Thyroid gland (tissue), 4 donors: ENCODE results near the gene RFTN2. TPM values are rescaled to one million over a fixed set of nuclear protein-coding genes. Genes with fewer than 3 reads are reported as not detected.
"Not testable (repeated sequence)": the region's sequence is repeated elsewhere in the genome, so short reads cannot be mapped to it uniquely, and the experiment has no call there.

Experiments
- DNase-seq, 2 donors: peaks; one replicate each; pipeline ENCODE4 v3.0.0-alpha.2; 2019
- H3K27ac ChIP-seq, 3 donors: fragments of 200-600 bp; sonication (generic); 1 replicate in 2 of 3; 2 replicates in 1 of 3; pipeline ENCODE4 v1.5.1; 2016 to 2019; ENCODE audit warnings: mild to moderate bottlenecking in 1 of 3, moderate library complexity in 1 of 3
- H3K27me3 ChIP-seq: fragments of 200-600 bp; sonication (generic); one replicate; pipeline ENCODE4 v1.5.1; 2019
- H3K36me3 ChIP-seq, 2 donors: fragments of 200-600 bp; sonication (generic); one replicate each; pipeline ENCODE4 v1.5.1; 2016 to 2019
- H3K4me1 ChIP-seq, 2 donors: fragments of 200-600 bp; sonication (generic); one replicate each; pipeline ENCODE4 v1.5.1; 2017 to 2019
- H3K4me3 ChIP-seq, 3 donors: fragments of 200-600 bp; sonication (generic); replicated peaks in 1 of 3; 1 replicate in 2 of 3; 2 replicates in 1 of 3; pipeline ENCODE4 v1.5.1; 2016; ENCODE audit warnings: mild to moderate bottlenecking in 1 of 3
- H3K9me3 ChIP-seq: fragments of 200-600 bp; sonication (generic); one replicate; pipeline ENCODE4 v1.5.1; 2017
- POLR2A ChIP-seq, 2 donors: fragments of 450-650 bp; IDR thresholded peaks; one replicate each; pipeline ENCODE4 v1.6.1; 2017; ENCODE audit warnings: antibody characterized with exemption in 2 of 2, mild to moderate bottlenecking in 2 of 2, moderate library complexity in 1 of 2
- WGBS, 2 donors: methylation state at CpG; one replicate each; pipeline ENCODE4 v1.1.5; 2017; 5-methylcytosine and 5-hydroxymethylcytosine counted together
- intact Hi-C: fragments of 100-400 bp; cut with DNase I; formaldehyde crosslinking; loops from one replicate; pipeline ENCODE4 v1.15.1; 2023
- total RNA-seq, 4 donors: library from RNA; depleted of rRNA; stranded (reverse); fragments of >200 nt; gene quantifications; one replicate each; pipeline ENCODE4 v1.2.3, GENCODE V29; 2016
- TF ChIP-seq, protein P1 (sequence below), 6 experiments: fragments of 200-600 bp in 3 of 6; fragments of 450-650 bp in 3 of 6; sonication (generic) in 3 of 6; IDR thresholded peaks; one replicate each; pipeline ENCODE4 v1.5.1; 2016 to 2019; ENCODE audit warnings: antibody characterized with exemption in 6 of 6, mild to moderate bottlenecking in 2 of 6, inconsistent platforms in 1 of 6, moderate library complexity in 1 of 6

RFTN2 gene
- total RNA-seq, 4 donors from 2014 or later, result 5.3 to 12.9 (median 9.4) TPM

DNA sequence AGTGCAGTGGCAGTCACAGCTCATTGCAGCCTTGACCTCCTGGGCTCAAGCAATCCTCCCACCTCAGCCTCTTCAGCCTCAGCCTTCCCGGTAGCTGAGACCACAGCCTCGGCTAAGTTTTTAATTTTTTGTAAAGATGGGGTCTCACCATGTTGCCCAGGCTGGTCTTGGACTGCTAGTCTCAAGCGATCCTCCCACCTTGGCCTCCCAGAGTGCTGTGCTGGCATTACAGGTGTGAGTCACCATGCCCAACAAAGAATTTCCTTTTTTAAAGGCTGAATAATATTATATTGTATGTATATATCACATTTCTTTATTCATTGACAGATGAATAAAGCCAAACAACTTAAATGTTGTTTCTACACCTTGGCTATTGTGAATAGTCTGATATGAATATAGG is 117.0 kb downstream of the RFTN2 start:
- TF ChIP-seq POLR2A (IDR thresholded peaks at IDR 0.05), result no peak
- TF ChIP-seq, protein P1, sequence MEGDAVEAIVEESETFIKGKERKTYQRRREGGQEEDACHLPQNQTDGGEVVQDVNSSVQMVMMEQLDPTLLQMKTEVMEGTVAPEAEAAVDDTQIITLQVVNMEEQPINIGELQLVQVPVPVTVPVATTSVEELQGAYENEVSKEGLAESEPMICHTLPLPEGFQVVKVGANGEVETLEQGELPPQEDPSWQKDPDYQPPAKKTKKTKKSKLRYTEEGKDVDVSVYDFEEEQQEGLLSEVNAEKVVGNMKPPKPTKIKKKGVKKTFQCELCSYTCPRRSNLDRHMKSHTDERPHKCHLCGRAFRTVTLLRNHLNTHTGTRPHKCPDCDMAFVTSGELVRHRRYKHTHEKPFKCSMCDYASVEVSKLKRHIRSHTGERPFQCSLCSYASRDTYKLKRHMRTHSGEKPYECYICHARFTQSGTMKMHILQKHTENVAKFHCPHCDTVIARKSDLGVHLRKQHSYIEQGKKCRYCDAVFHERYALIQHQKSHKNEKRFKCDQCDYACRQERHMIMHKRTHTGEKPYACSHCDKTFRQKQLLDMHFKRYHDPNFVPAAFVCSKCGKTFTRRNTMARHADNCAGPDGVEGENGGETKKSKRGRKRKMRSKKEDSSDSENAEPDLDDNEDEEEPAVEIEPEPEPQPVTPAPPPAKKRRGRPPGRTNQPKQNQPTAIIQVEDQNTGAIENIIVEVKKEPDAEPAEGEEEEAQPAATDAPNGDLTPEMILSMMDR (IDR thresholded peaks at IDR 0.05), result no peak
- WGBS, 2 donors, result 97 to 99% methylated on average over 3 of the region's 3 CpGs

DNA sequence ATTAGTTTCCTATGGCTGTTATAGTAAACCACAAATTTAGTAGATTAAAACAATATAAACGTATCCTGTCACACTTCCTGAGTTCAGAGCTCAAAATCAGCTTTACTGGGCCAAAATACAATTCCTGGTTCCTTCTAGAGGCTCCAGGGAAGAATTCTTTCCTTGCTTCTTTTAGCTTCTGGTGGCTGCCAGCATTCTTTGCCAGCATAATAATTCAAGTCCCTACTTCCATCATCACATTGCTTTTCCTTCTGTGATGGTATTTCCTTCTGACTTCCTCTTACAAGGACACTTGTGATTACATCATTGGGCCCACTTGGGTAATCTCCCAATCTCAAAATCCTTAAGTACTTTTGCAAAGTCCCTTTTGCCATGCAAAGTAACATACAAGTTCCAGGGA is 118.9 kb downstream of the RFTN2 start:
- Histone ChIP-seq H3K9me3 (no peaks in the 10 kb centered on the region), H3K27ac (no peak overlapping the region), H3K4me1 (peaks cover 0 to 3% of the 10 kb centered on the region in 2 donors), H3K4me3 (no peak overlapping the region), H3K36me3 (peaks cover 0 to 11% of the 10 kb centered on the region in 2 donors), H3K27me3 (no peaks in the 10 kb centered on the region)
- 53 to 70% methylated on average over 1 of the region's 1 CpG for WGBS, 2 donors
- no peak for TF ChIP-seq POLR2A (IDR thresholded peaks at IDR 0.05)
- TF ChIP-seq, protein P1 (IDR thresholded peaks at IDR 0.05), result no peak
- no peak for DNase-seq
- intact Hi-C loops, result no loop called here

More for the DNA sequence above, 117.0 kb downstream of the RFTN2 start:
- H3K27ac ChIP-seq, result no peak overlapping the region
- DNase-seq, result no peak
- peaks cover 0 to 11% of the 10 kb centered on the region in 2 donors for H3K36me3 ChIP-seq
- no peaks in the 10 kb centered on the region for H3K27me3 ChIP-seq
- intact Hi-C loops, result no loop called here
- H3K4me1 ChIP-seq, result peaks cover 0 to 3% of the 10 kb centered on the region in 2 donors
- no peak overlapping the region for H3K4me3 ChIP-seq
- H3K9me3 ChIP-seq, result no peaks in the 10 kb centered on the region

DNA sequence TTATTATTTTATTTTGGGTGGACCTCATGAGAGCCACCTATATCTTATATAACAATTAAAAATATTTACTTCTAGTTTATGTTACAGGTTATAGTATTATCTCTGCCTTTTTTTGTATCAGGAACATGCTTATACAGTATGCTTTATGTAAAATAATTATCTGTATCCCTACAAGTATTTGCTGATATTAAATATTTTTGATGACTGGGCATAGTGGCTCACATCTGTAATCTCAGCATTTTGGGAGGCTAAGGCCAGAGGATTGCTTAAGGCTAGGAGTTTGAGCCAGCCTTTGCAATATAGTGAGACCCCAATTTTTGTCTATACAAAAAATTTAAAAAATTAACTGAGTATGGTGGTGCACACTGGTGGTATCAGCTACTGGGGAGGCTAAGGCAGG is 119.9 kb downstream of the RFTN2 start:
- H3K27ac ChIP-seq, result no peak overlapping the region
- H3K27me3 ChIP-seq, result no peaks in the 10 kb centered on the region
- peaks cover 0 to 3% of the 10 kb centered on the region in 2 donors for H3K4me1 ChIP-seq
- no peak overlapping the region for H3K4me3 ChIP-seq
- TF ChIP-seq, protein P1 (IDR thresholded peaks at IDR 0.05), result no peak
- TF ChIP-seq POLR2A (IDR thresholded peaks at IDR 0.05), result no peak
- intact Hi-C loops, result no loop called here
- DNase-seq, result no peak
- peaks cover 0 to 16% of the 10 kb centered on the region in 2 donors for H3K36me3 ChIP-seq
- no peaks in the 10 kb centered on the region for H3K9me3 ChIP-seq

DNA sequence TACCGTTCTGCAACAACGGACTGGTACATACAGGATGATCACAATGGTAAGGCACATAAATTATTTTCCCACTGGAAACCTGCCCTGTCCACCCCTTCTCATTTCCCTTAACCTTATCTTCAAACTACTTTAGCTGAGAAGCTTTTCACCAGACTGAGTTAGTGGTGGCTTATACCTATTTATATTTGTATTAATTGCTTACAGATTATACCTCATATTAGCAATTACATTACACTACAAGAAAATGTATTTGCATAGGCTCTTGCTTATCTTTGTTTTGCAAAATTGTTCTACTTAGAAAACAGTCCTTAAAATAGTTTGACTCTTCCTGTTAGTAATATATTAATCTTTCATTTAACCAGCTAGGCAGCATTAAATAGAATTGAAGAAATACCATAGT is 124.1 kb downstream of the RFTN2 start:
- WGBS, 2 donors, result 93 to 96% methylated on average over 2 of the region's 2 CpGs
- intact Hi-C loops, H3K27ac ChIP-seq, DNase-seq, H3K4me1 ChIP-seq, H3K9me3 ChIP-seq, H3K27me3 ChIP-seq, H3K4me3 ChIP-seq: not testable (repeated sequence)
- H3K36me3 ChIP-seq, result peaks cover 7 to 18% of the 10 kb centered on the region in 2 donors

DNA sequence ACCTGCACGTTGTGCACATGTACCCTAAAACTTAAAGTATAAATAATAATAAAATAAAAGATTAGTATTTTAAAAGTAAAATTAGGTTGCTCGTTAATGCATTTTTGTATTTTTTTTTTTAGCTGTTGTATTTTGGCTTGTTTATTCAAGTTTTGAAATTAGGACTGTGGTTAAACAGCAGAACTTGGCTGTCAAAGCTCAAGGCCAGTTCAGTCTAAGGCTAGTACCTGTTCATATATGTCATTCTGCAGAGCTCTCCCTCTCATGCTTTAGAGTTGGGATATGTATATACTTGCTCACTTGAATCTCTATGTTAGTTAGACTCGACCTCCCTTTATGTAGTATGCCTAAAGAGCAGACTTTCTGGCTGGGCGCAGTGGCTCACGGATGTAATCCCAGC is 126.8 kb downstream of the RFTN2 start:
- WGBS, 2 donors, result 95 to 96% methylated on average over 5 of the region's 5 CpGs

More for the DNA sequence above, 126.8 kb downstream of the RFTN2 start:
- Histone ChIP-seq H3K4me1 (no peaks in the 10 kb centered on the region), H3K9me3 (no peaks in the 10 kb centered on the region), H3K27ac (no peak overlapping the region), H3K4me3 (no peak overlapping the region), H3K27me3 (no peaks in the 10 kb centered on the region), H3K36me3 (peaks cover 7 to 13% of the 10 kb centered on the region in 2 donors)
- no peak for TF ChIP-seq POLR2A (IDR thresholded peaks at IDR 0.05)
- TF ChIP-seq, protein P1 (IDR thresholded peaks at IDR 0.05), result no peak
- DNase-seq, result no peak
- intact Hi-C loops, result no loop called here
